GM18870 (cell line): ENCODE data around the gene LRFN2.

ENCODE experiments used
- ATAC-seq: cut with Tn5 transposase; IDR thresholded peaks from one replicate; pipeline ENCODE4 v1.9.1; 2021; ENCODE audit warnings: moderate library complexity; ENCODE audit not compliant: unreplicated experiment

LRFN2 gene

DNA sequence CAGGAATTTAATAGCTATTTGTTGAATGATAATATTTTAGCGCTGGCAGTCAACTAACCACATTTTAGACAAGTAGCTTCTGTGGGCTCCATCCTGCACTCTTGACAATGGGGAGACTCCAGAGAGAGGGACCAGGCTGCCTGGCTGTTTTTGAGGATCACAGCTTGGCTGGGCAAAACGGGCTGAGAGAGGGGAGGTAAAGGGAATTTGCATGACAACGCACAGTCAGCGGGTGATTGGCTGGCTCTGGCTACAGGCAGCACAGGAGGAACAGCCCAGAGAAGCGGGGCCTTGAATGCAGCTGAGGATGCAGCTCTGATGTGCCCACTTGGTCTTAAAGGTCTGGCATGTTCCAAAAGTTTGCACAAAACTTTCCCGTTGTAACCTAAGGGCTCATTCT lies 41.2 kb downstream of the LRFN2 start:
- ATAC-seq: no peak

GRCh38 chr6:40543776-40544175 lies 43.4 kb downstream of the LRFN2 start:
- ATAC-seq: no peak

- no peak for ATAC-seq
Observed at GRCh38 chr6:40543146-40543545, 44.0 kb downstream of the LRFN2 start.

DNA sequence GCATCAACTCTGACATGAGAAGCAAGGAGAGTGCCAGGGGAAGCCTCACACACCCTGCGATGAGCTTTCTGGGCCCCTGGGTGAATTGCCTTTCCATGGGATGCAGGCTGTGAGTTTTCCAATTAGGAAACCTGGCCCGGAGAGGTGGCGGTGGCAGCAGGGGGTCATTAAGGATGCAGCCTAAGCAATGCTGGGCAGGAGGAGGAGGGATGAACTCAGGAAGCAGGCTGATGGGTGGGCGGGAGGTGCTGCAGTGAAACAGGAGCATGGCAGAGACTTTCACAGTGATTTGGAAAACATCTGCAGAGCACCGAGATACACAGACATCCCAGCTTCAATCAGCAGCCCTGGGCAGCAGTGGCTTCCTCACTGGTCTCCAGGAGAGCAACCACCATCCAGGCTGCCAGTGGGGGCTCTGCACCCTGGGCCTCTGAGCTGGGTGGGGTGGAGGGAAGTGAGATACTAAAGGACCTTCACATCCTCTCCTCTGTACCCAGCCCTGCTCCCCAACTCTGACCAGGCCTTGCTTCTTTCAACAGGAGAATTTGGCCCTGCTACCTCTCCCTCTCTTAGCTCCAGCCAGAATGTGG lies 44.9 kb downstream of the LRFN2 start:
- ATAC-seq: no peak

DNA sequence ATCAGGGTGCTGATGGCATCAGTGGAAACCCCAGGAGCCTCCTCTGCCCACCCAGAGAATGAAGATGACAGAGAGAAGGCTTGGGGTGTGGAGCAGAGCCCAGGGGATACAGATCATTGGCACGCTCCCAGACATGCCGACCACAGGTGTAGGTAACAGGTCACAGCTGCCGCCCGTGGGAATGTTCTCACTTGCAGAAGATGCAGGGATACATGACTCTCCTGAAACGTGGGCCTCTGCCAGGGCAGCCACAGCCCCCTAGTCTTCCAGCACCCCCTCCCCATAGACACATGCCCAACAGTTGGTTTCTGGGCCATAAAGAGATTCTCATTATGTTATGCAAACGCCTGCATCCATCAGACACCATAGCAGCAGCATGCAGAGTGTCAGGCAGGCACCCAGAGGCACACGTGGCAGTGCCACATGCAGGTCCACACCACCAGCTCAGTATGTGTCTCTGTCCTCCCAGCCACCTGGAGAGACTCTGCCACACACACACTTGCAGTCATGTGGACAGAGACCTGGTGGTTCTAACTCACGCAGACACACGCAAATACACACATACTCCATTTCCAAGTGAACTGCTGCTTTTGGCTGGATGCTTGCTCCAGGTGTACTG lies 45.5 kb downstream of the LRFN2 start:
- no peak for ATAC-seq

DNA sequence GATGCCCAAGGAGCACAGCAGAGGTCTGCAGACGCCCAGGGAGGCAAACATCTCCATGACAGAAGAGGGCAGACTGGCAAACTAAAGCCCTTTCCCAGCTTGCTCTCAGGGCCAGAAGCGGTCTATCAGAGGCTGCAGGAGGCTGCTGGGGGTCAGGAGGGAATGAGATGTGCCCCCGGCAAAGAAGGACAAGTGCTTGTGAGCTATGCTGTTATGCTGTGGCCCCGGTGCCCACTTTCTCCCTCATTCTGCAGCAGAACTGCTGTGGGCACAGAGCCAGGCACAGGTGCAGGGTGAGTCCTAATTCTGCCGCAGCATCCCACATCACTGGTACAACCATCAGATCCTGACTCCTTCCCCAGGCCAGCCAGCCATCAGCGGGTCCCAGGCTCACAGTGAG lies 46.4 kb downstream of the LRFN2 start:
- no peak for ATAC-seq

GRCh38 chr6:40539853-40540252 lies 47.3 kb downstream of the LRFN2 start:
- no peak for ATAC-seq

DNA sequence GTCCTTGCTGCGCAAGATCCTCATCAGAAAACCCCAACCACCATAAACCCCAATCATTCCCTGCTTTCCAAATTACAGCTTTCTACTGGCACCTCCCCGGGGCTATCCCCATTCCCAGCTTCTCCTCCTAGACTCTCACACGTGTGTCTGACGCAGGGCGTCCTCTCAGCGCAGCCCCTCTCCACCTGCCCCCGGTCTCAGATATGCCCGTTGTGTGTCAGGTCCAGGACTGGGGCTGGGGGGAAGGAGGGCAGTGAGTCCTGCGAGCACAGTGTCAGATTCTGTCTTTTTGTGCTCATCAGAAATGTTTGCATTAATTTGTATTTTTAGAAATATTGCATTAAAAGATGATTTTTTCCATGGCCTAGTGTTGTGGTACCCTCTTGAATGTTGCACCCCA lies 48.6 kb downstream of the LRFN2 start:
- ATAC-seq: no peak

GRCh38 chr6:40537446-40537845 lies 49.7 kb downstream of the LRFN2 start:
- ATAC-seq: no peak

GRCh38 chr6:40536442-40536841 lies 50.7 kb downstream of the LRFN2 start:
- no peak for ATAC-seq

DNA sequence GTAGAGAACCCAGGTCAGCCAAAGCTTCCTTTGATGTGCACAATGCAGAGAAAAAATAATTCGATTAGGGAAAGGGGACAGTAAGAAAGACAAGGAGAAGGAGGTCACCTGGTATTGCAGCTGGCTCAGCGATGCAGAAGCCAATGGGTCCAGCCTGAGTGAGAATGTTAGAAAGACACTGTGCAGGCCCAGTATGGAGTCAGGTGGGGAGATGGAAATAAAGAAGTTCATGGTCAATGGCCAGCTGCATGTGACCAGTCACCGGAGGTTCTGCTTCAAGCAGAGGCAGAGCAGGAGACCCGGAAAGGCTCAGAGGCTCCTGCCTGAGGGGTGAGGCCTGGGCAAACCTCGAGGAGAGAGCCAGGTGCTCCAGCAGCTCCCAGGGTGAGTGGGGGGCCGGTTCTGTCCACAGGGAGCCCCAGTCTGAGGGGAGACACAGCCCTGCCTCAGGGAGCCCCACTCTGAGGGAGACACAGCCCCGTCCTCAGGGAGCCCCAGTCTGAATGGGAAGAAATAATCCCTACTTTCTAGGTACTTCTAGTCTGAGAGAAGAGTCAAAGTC lies 51.3 kb downstream of the LRFN2 start:
- no peak for ATAC-seq

DNA sequence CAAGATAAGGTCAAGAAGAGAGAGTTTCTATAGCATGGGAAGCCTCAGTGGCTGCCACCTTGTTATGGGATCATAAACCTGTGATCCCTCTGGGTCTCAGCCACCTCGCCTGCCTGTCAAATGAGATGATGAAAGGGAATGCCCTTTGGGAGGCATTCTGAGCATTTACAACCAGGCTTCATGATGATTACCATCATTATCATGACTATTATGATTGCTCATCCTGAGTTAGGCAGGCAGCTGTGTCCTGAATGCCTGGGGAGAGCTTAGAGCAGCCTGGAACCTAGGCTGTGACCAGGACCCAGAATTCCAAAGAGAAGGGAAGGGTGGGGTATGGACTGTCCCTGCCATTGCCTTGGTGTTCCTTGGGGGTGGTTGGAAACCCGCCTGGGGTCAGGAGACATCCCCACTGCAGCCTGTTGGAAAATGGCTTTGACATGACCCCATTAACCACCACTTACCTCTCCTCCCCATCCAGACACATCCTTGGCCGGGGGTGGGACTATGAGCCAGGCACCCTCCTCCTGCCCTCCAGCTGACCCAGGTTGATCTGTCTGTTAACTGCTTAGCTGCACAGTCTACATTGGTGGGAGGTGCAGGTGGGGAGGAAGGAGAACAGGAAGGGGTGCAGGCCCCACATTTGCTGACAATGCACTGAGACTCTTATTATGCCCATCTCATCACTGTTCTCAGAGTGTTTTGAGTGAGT lies 51.9 kb downstream of the LRFN2 start:
- ATAC-seq: no peak

DNA sequence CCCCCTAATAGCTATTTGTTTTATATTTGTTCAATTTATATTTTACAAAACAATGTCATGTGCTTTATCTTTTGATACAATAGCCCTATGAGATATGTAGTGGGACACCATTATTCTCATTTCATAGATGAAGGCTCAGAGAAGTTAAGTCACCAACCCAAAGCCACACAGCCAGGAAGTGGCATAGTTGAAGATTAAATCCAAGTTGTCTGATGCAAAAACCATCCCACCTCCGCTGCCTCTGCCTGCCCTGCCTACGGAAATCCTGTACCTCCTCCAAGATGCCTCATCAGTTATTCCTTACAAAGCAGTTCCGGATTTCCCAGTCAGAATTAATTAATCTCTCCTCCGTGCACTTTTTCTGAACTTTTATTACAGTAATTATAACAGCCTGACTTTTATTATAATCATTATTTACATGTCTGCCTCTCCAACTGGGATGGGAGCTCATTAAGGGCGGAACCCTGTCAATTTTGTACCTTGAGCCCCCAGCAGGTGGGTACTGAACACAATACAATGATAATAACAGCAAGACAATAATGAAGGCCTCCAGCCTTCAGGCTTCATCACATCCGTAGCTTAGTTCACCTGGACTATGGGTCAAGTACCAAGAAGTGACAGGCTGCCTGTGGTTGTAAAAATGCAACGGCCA lies 54.7 kb downstream of the LRFN2 start:
- no peak for ATAC-seq

- ATAC-seq: no peak
Observed at GRCh38 chr6:40529919-40530318, 57.2 kb downstream of the LRFN2 start.

GRCh38 chr6:40529040-40529439 lies 58.1 kb downstream of the LRFN2 start:
- ATAC-seq: no peak

- ATAC-seq: no peak
Observed at GRCh38 chr6:40528051-40528450, 59.1 kb downstream of the LRFN2 start.

- ATAC-seq: no peak
Observed at GRCh38 chr6:40526036-40526435, 61.1 kb downstream of the LRFN2 start.

DNA sequence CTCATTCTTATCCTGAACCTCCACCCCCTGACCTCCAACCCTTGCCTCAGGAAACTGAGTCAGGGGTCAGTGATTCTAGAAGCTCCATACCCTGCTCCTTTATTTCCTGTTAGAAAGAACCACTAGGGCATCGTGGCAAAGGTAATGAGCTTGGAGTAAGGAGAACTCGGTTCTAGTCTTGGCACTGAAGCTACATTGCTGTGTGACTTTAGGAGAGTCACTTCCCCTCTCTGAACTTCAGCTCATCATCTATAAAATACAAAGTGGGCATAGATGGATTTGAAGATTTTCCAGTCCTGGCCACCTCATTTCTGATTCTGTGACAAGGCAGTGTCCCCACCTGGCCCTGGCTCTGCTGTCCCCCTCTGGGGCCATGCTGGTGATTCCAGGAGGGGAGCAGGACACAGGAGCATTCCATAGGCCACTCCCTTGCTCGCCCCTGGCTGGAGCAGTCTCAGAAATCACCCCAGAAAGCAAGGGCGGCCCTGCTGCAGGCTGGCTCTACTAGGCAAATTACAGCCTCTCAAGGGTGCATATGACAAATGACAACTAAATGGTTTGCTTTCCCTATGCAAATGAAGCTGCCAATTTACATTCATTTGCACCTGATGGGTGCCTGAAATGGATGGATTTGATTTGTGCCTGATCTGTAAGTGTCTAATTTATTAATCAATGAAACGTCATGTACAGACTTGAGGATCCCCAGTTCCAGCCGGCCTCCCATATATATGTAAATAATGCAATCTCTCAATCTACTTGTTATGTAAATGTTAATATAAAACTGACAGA lies 62.2 kb downstream of the LRFN2 start:
- ATAC-seq: no peak

DNA sequence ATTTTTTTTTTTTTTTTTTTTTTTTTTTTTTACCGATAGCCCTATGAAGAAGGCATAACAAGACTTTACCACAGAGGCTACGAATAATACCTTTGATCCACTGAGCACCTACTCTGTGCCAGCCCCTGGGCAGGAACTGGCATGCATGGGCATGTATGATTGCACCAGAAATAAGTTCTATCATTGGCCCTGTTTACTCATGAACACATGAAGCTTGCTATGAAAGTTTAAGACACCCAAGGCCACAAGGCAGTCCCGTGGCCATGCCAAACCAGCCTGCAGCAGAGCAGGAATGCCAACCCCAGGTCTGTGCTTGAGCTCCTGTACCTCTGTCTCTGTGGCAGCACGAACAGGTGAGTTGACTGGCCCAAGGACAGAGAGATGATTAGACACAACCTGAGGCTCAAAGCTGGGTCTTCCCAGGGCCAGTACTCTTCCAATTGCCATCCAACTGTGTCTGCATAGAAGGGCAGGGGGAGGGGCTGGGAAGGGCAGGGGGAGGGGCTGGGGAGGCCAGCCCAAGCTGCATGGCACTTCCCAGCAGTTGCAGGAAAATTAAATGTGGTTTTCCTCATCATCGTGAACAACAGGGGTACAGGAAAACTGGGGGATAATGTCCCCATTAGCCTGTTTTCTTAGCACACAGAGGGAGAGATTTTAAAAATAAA lies 63.5 kb downstream of the LRFN2 start:
- ATAC-seq: no peak

DNA sequence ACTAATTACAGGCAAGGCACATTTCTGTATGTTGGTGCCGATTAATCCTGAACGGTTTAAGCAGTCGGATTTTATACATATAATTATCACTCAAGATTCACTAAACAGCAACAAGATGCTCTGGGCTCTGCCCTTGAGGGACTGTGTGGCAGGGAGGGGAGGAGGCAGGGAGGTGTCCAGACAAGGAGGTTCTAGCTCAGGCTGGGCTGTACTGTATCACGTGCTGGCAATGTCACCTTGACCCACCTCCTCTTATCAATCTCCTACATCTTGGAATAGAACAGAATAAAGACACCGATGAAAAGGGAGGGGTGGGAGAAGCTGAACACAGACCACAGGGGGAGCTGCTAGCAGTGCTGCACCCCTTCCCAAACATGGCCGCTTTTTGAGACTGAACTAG lies 65.7 kb downstream of the LRFN2 start:
- no peak for ATAC-seq
